Muscle of arm (tissue), 12 donors: Measurements from ENCODE around the gene RIPOR1. TPM values are rescaled to one million over a fixed set of nuclear protein-coding genes. Genes with fewer than 3 reads are reported as not detected.

Experiments
- DNase-seq: peaks from one replicate; pipeline ENCODE4 v3.0.0-alpha.2; 2013
- polyA plus RNA-seq, 12 donors: library from polyadenylated mRNA; unstranded; fragments of 120-200 nt; gene quantifications; one replicate each; pipeline ENCODE4 v1.2.1, GENCODE V29; 2013; ENCODE audit not compliant: insufficient read length in 12 of 12

RIPOR1 gene
- polyA plus RNA-seq, 12 donors = 31.1 to 91.9 (median 47.9) TPM; not detected in 1

- no peak for DNase-seq
Measured at GRCh38 chr16:67537636-67538591, 9.3 kb downstream of the RIPOR1 start.

- DNase-seq = no peak
Measured at GRCh38 chr16:67538666-67539101, 10.1 kb downstream of the RIPOR1 start.

GRCh38 chr16:67539271-67539670 is 10.6 kb downstream of the RIPOR1 start:
- DNase-seq = no peak

- DNase-seq = no peak
Measured at GRCh38 chr16:67539691-67540635, 11.3 kb downstream of the RIPOR1 start.

- no peak for DNase-seq
Measured at GRCh38 chr16:67540756-67541155, 12.1 kb downstream of the RIPOR1 start.

- DNase-seq = no peak
Measured at GRCh38 chr16:67541391-67542263, 13.0 kb downstream of the RIPOR1 start.

- no peak for DNase-seq
Measured at GRCh38 chr16:67542464-67542863, 13.8 kb downstream of the RIPOR1 start.

- DNase-seq = no peak
Measured at GRCh38 chr16:67543036-67543435, 14.4 kb downstream of the RIPOR1 start.

- DNase-seq = no peak
Measured at GRCh38 chr16:67543582-67543981, 15.0 kb downstream of the RIPOR1 start.

- no peak for DNase-seq
Measured at GRCh38 chr16:67544329-67544841, 15.8 kb downstream of the RIPOR1 start.

- DNase-seq = no peak
Measured at GRCh38 chr16:67544844-67545664, 16.4 kb downstream of the RIPOR1 start.

- no peak for DNase-seq
Measured at GRCh38 chr16:67545665-67546024, 17.0 kb downstream of the RIPOR1 start.

GRCh38 chr16:67546091-67546501 is 17.5 kb downstream of the RIPOR1 start:
- no peak for DNase-seq

- no peak for DNase-seq
Measured at GRCh38 chr16:67546761-67547422, 18.3 kb downstream of the RIPOR1 start.

- no peak for DNase-seq
Measured at GRCh38 chr16:67547423-67548264, 19.0 kb downstream of the RIPOR1 start.

- DNase-seq = no peak
Measured at GRCh38 chr16:67548265-67549126, 19.9 kb downstream of the RIPOR1 start.

GRCh38 chr16:67549240-67549639 is 20.6 kb downstream of the RIPOR1 start:
- DNase-seq = no peak

- DNase-seq = no peak
Measured at GRCh38 chr16:67549936-67550335, 21.3 kb downstream of the RIPOR1 start.
